ENCODE results near the gene C11orf98. TPM values are rescaled to one million over a fixed set of nuclear protein-coding genes. Genes with fewer than 3 reads are reported as not detected.
"Not testable (repeated sequence)": the region's sequence is repeated elsewhere in the genome, so short reads cannot be mapped to it uniquely, and the experiment has no call there.

Gene C11orf98
- polyA plus RNA-seq, 6 donors from 2014 or later, result 37.9 to 89.1 (median 77.2) TPM

DNA sequence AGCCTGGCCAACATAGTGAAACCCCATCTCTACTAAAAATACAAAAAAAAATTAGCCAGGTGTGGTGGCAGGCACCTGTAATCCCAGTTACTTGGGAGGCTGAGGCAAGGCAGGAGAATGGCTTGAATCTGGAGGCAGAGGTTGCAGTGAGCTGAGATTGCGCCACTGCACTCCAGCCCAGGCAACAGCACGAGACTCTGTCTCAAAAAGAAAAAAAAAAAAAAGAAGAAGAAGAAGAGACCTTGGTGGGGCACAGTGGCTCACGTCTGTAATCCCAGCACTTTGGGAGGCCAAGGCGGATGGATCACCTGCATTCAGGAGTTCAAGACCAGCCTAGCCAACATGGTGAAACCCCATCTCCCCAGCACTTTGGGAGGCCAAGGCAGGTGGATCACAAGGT is 38.9 kb upstream of the C11orf98 start:
- peak overlapping the region in 1 of 8 donors; percentile 35 for H3K4me3 Mint-ChIP-seq
- not testable (repeated sequence) for H3K27me3 Mint-ChIP-seq

DNA sequence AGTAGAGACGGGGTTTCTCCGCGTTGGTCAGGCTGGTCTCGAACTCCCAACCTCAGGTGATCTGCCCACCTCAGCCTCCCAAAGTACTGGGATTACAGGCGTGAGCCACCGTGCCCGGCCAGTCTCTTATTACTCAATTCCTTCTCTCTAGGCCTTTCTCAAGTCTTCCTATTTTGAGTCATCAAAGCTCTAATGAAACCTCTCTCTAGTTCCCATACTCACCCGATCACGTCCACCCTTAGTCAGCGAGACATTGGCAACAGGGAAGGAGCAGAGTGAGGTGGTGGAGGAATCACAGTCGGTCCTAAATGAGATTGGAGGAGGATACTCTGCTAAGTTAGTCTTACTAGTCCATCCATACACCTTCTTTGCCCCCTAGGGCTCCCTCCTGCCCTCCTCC is 37.2 kb upstream of the C11orf98 start:
- Mint-ChIP-seq H3K4me3 (no peak overlapping the region), H3K27ac (peak overlapping the region in 3 of 6 donors; percentile 23 to 87 (median 83)), H3K27me3 (no peaks in the 10 kb centered on the region), H3K36me3 (no peaks in the 10 kb centered on the region), H3K9me3 (no peaks in the 10 kb centered on the region), H3K4me1 (peaks cover 19 to 27% (median 19%) of the 10 kb centered on the region in 3 donors)
- DNase-seq (no peak), ATAC-seq (ENCODE audit: low read depth in 2 of 2) (no peak)

More for the DNA sequence above, 38.9 kb upstream of the C11orf98 start:
- H3K36me3 Mint-ChIP-seq; DNase-seq; ATAC-seq (ENCODE audit: low read depth in 2 of 2); H3K9me3 Mint-ChIP-seq; H3K27ac Mint-ChIP-seq: not testable (repeated sequence)
- peaks cover 36 to 39% (median 36%) of the 10 kb centered on the region in 3 donors for H3K4me1 Mint-ChIP-seq

DNA sequence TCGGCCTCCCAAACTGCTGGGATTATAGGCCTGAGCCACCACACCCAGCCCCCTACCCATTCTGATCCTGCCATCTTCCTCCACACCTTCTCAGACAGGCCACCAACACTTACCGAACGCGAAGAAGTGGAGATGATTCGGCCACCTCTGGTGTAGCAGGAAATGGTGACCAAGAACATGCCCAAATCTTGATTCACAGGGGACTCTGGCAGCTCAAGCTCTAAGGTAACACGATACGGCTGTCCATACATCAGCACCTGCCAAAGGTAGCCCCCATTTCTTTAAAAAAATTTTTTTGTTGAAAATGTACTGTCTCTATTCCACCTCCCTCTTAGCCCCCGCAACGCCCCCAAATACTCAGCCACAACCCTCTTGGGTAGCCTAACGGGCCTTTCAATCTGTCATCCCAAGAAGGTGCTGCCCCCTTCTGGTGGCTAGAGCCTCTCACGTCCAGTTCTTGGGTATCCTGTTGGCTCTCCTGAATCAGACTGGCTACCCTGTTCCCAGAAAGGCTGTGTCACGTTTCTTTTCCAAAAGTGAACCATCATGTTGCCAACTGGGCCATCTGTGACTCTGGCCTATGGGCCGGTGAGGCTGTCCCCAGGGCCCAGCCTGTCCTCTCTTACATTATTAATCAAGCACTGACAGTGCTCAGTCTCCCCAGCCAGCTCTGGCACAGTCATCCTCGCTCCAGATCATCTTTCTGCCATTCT is 29.6 kb upstream of the C11orf98 start:
- Mint-ChIP-seq H3K9me3 (no peaks in the 10 kb centered on the region), H3K27me3 (no peaks in the 10 kb centered on the region), H3K27ac (peak overlapping the region in 2 of 6 donors; percentile 40 to 52), H3K4me3 (no peak overlapping the region), H3K36me3 (peaks cover 4 to 8% of the 10 kb centered on the region in 2 donors), H3K4me1 (peaks cover 7 to 9% (median 7%) of the 10 kb centered on the region in 3 donors)
- peak; percentile 80 to 89 for ATAC-seq (ENCODE audit: low read depth in 2 of 2)
- DNase-seq, result peak; percentile 69

DNA sequence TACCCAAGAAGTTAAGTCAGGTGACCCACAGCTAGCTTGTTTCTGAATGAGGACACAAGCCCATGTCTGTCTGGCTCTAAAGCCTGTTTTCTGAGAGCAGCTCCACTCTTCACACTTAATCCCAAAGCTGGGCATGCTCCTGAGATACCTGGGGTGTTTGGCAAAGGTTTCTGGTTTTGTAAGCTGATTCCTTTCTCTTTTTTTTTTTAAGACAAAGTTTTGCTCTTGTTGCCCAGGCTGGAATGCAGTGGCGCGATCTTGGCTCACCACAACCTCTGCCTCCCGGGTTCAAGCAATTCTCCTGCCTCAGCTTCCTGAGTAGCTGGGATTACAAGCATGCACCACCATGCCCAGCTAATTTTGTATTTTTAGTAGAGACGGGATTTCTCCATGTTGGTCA is 28.6 kb upstream of the C11orf98 start:
- H3K27me3 Mint-ChIP-seq; ATAC-seq (ENCODE audit: low read depth in 2 of 2); H3K27ac Mint-ChIP-seq; H3K36me3 Mint-ChIP-seq; H3K9me3 Mint-ChIP-seq; H3K4me3 Mint-ChIP-seq; H3K4me1 Mint-ChIP-seq; DNase-seq: not testable (repeated sequence)

- peak within 1 kb of the TSS in 2 of 6 donors; percentile 53 to 76 for H3K27ac Mint-ChIP-seq
Observed at GRCh38 chr11:62689421-62690183, 24.6 kb upstream of the C11orf98 start, which contains the start of gene LRRN4CL. TSS of gene LRRN4CL (minus strand) at chr11:62689530. CDS start at chr11:62688508, 1,022 bp downstream.

GRCh38 chr11:62688491-62688890 is 23.5 kb upstream of the C11orf98 start:
- Mint-ChIP-seq H3K27me3 (peaks cover 4 to 21% (median 8%) of the 10 kb centered on the region in 3 donors), H3K36me3 (peaks cover 4 to 8% of the 10 kb centered on the region in 2 donors), H3K9me3 (no peaks in the 10 kb centered on the region)

More at GRCh38 chr11:62689421-62690183, 24.6 kb upstream of the C11orf98 start, which contains the start of gene LRRN4CL:
- DNase-seq (no peak), ATAC-seq (ENCODE audit: low read depth in 2 of 2) (no peak)
- peak within 1 kb of the TSS in 1 of 8 donors; percentile 83 for H3K4me3 Mint-ChIP-seq
- H3K27me3 Mint-ChIP-seq, result peaks cover 4 to 21% (median 8%) of the 10 kb centered on the region in 3 donors
- H3K4me1 Mint-ChIP-seq, result peaks cover 2 to 3% (median 3%) of the 10 kb centered on the region in 3 donors
- H3K9me3 Mint-ChIP-seq, result no peaks in the 10 kb centered on the region
- peaks cover 4 to 8% of the 10 kb centered on the region in 2 donors for H3K36me3 Mint-ChIP-seq

DNA sequence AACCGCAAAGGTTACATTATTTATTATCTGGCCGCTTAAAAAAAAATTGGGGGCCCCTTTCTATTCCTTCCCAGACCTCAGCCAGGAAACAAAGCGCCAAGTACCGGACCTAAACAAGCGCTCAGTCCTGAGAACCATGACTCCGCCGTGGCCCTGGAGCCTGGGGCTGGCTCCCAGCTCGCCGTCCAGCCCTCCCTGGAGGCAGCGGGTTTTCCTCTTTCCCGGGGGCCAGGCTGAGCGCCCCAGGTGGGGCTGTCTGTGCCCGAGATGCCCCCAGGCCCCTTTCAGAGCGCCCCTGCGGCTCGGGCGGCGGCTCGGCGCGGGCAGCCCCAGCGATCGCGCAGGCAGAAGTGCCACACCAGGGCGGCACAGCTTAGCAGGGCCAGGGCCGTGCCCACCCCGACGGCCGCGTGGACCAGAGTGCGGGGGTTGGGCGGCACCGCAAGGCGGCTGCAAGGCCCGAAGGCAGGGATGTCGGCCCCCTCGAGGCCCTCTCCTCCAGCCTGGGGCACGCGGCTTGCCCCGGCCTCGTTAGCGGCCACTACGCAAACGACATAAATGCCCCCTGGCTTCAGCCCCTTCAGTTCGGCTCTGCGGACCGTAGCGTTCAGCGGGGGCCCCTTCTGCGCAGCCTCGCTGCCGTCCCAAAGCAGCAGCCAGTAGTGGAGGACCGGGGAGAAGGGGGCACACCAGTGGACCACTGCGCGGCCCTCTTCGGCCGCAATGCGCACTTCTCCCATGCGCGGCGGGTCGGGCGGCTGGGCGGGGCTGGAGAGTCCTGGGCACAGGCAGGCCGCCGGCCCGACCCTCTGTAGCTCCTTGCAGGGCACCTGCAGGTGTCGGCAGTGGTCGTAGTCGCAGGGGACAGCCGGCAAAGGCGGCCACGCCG is 22.7 kb upstream of the C11orf98 start:
- no peak overlapping the region for H3K27ac Mint-ChIP-seq
- no peaks in the 10 kb centered on the region for H3K4me1 Mint-ChIP-seq
- H3K36me3 Mint-ChIP-seq, result peaks cover 4 to 8% of the 10 kb centered on the region in 2 donors
- H3K27me3 Mint-ChIP-seq, result peaks cover 4 to 21% (median 8%) of the 10 kb centered on the region in 3 donors
- H3K4me3 Mint-ChIP-seq, result peak overlapping the region in 3 of 8 donors; percentile 25 to 30 (median 25)
- DNase-seq, result no peak
- no peaks in the 10 kb centered on the region for H3K9me3 Mint-ChIP-seq
- peak in 1 of 2 donors; percentile 33 for ATAC-seq (ENCODE audit: low read depth in 2 of 2)

More at GRCh38 chr11:62688491-62688890, 23.5 kb upstream of the C11orf98 start:
- no peak for ATAC-seq (ENCODE audit: low read depth in 2 of 2)
- no peak overlapping the region for H3K4me3 Mint-ChIP-seq
- H3K27ac Mint-ChIP-seq, result no peak overlapping the region
- no peak for DNase-seq
- no peaks in the 10 kb centered on the region for H3K4me1 Mint-ChIP-seq

GRCh38 chr11:62682518-62682917 is 17.5 kb upstream of the C11orf98 start:
- Mint-ChIP-seq H3K4me3 (no peak overlapping the region), H3K27ac (no peak overlapping the region), H3K27me3 (peaks cover 0 to 6% (median 4%) of the 10 kb centered on the region in 3 donors), H3K9me3 (no peaks in the 10 kb centered on the region), H3K36me3 (peaks cover 0 to 6% of the 10 kb centered on the region in 2 donors), H3K4me1 (peaks cover 15 to 19% (median 17%) of the 10 kb centered on the region in 3 donors)
- ATAC-seq (ENCODE audit: low read depth in 2 of 2) (no peak), DNase-seq (no peak)

GRCh38 chr11:62680825-62681240 is 15.8 kb upstream of the C11orf98 start:
- Mint-ChIP-seq H3K4me1 (peaks cover 22 to 35% (median 33%) of the 10 kb centered on the region in 3 donors), H3K9me3 (no peaks in the 10 kb centered on the region), H3K27ac (peak overlapping the region in 4 of 6 donors; percentile 47 to 93 (median 81)), H3K36me3 (peaks cover 0 to 13% of the 10 kb centered on the region in 2 donors), H3K27me3 (no peaks in the 10 kb centered on the region), H3K4me3 (peak overlapping the region; percentile 52 to 95 (median 78))
- ATAC-seq (ENCODE audit: low read depth in 2 of 2) (peak; percentile 52 to 59), DNase-seq (peak; percentile 28)

- peak; percentile 85 for DNase-seq
- Mint-ChIP-seq H3K27me3 (no peaks in the 10 kb centered on the region), H3K27ac (peak within 1 kb of the TSS; percentile 91 to 99 (median 96)), H3K36me3 (peaks cover 0 to 21% of the 10 kb centered on the region in 2 donors), H3K9me3 (no peaks in the 10 kb centered on the region), H3K4me3 (peak within 1 kb of the TSS; percentile 75 to 97 (median 94)), H3K4me1 (peaks cover 26 to 44% (median 38%) of the 10 kb centered on the region in 3 donors)
- peak; percentile 82 to 87 for ATAC-seq (ENCODE audit: low read depth in 2 of 2)
Observed at GRCh38 chr11:62678770-62679696, 14.0 kb upstream of the C11orf98 start, which contains the start of gene UBXN1. TSS of gene UBXN1 (minus strand) at chr11:62679073. CDS start at chr11:62678923, 150 bp downstream.

GRCh38 chr11:62678433-62678769 is 13.4 kb upstream of the C11orf98 start:
- Mint-ChIP-seq H3K36me3 (peaks cover 0 to 21% of the 10 kb centered on the region in 2 donors), H3K9me3 (no peaks in the 10 kb centered on the region), H3K27me3 (no peaks in the 10 kb centered on the region), H3K27ac (peak overlapping the region; percentile 91 to 99 (median 96)), H3K4me3 (peak overlapping the region; percentile 75 to 97 (median 94)), H3K4me1 (peaks cover 26 to 46% (median 38%) of the 10 kb centered on the region in 3 donors)
- DNase-seq (no peak), ATAC-seq (ENCODE audit: low read depth in 2 of 2) (no peak)

DNA sequence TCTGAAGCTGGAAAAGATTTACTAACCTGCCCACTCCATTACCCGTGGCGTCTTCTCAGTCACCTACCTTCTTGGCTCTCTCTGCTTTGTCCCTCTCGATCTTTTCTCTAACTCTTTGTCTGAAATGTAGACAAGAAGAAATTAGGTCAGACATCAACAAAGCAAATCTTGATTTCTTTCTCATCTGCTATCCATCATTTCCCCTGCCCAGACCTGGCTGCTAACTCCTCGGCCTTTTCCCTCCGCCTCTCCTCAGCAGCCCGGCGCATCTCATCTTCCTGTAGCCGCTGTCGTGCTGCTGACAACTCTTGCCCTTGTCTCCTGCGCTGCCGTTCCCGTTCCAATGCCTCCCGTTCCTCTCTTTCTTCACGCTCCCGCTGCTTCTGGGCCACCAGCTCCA is 12.7 kb upstream of the C11orf98 start:
- H3K27me3 Mint-ChIP-seq, result no peaks in the 10 kb centered on the region
- H3K36me3 Mint-ChIP-seq, result peaks cover 0 to 21% of the 10 kb centered on the region in 2 donors
- DNase-seq (no peak), ATAC-seq (ENCODE audit: low read depth in 2 of 2) (no peak)
- no peaks in the 10 kb centered on the region for H3K9me3 Mint-ChIP-seq
- peak overlapping the region; percentile 75 to 99 (median 96) for H3K27ac Mint-ChIP-seq
- H3K4me1 Mint-ChIP-seq, result peaks cover 26 to 52% (median 41%) of the 10 kb centered on the region in 3 donors
- peak overlapping the region; percentile 75 to 97 (median 94) for H3K4me3 Mint-ChIP-seq

All from naive B cell (primary cell).